ENCODE data around the gene DEPDC5.

DNA sequence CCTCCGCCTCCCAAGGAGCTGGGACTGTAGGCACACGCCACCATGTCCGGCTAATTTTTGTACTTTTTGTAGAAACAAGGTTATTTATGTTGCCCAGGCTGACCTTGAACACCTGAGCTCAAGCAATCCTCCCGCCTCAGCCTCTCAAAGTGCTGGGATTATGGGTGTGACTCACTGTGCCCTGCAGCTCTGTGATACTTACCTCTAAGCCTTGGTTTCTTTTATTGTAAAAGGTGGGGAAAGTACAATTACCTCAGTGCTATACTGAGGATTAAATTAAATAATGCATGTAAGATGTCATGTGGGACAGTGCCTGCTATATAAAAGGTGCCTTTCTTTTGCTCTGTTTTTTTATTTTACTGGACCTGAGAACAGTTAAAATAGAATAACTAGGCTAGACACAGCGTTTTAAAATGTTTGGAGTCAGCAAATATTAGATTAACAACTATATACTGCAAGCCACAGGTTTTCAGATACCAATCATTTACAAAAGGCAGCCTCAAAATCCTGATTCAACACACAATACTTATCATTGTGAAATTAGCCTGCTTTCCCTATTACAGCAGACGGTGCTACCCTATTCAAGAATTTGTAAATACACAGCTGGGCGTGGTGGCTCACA, 33.9 kb upstream of the DEPDC5 start:
- TF ChIP-seq SUZ12 (IDR thresholded peaks at IDR 0.05) (no peak), FOXM1 (IDR thresholded peaks at IDR 0.05; ENCODE audit: borderline replicate concordance) (no peak), SP1 (IDR thresholded peaks at IDR 0.05) (no peak), LEF1 (IDR thresholded peaks at IDR 0.05; ENCODE audit: borderline replicate concordance) (no peak), ELF4 (IDR thresholded peaks at IDR 0.05) (no peak), FOXA1 (IDR thresholded peaks at IDR 0.05) (no peak), NFRKB (IDR thresholded peaks at IDR 0.05) (no peak), TARDBP (IDR thresholded peaks at IDR 0.05) (no peak), BHLHE40 (IDR thresholded peaks at IDR 0.05; ENCODE audit: borderline replicate concordance) (no peak), HDGF (IDR thresholded peaks at IDR 0.05; ENCODE audit: borderline replicate concordance) (no peak), FOXK2 (IDR thresholded peaks at IDR 0.05) (no peak), ARNT (IDR thresholded peaks at IDR 0.05) (no peak)
- TF ChIP-seq, protein P1, sequence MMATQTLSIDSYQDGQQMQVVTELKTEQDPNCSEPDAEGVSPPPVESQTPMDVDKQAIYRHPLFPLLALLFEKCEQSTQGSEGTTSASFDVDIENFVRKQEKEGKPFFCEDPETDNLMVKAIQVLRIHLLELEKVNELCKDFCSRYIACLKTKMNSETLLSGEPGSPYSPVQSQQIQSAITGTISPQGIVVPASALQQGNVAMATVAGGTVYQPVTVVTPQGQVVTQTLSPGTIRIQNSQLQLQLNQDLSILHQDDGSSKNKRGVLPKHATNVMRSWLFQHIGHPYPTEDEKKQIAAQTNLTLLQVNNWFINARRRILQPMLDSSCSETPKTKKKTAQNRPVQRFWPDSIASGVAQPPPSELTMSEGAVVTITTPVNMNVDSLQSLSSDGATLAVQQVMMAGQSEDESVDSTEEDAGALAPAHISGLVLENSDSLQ (IDR thresholded peaks at IDR 0.05) = no peak

All from HEK293T (cell line).